Stimulated activated CD4-positive, alpha-beta T cell treated with anti-CD3 and anti-CD28 coated beads, Interleukin-12 subunit alpha, Interleukin-12 subunit beta, amount 100 ng/mL, for 4 hours (primary cell): ENCODE data around the gene DTNA.

Source experiments
- DNase-seq: peaks from one replicate; pipeline ENCODE4 v3.0.0-alpha.2; 2020

Gene DTNA

GRCh38 chr18:34809451-34810072 is 99.5 kb downstream of the DTNA start:
- no peak for DNase-seq

GRCh38 chr18:34816183-34816582 is 106.1 kb downstream of the DTNA start:
- DNase-seq, result no peak

GRCh38 chr18:34817636-34818035 is 107.5 kb downstream of the DTNA start:
- no peak for DNase-seq

GRCh38 chr18:34818064-34818463 is 108.0 kb downstream of the DTNA start:
- no peak for DNase-seq

GRCh38 chr18:34820360-34821065 is 110.4 kb downstream of the DTNA start:
- no peak for DNase-seq

GRCh38 chr18:34821669-34822210 is 111.6 kb downstream of the DTNA start:
- DNase-seq, result no peak

- no peak for DNase-seq
Measured at GRCh38 chr18:34828093-34828492, 118.0 kb downstream of the DTNA start.

- no peak for DNase-seq
Measured at GRCh38 chr18:34834897-34835296, 124.8 kb downstream of the DTNA start.

GRCh38 chr18:34835466-34835865 is 125.4 kb downstream of the DTNA start:
- DNase-seq, result no peak

- DNase-seq, result no peak
Measured at GRCh38 chr18:34837769-34838272, 127.7 kb downstream of the DTNA start.

- no peak for DNase-seq
Measured at GRCh38 chr18:34838669-34839068, 128.6 kb downstream of the DTNA start.

- no peak for DNase-seq
Measured at GRCh38 chr18:34840256-34840826, 130.2 kb downstream of the DTNA start.

GRCh38 chr18:34841891-34842290 is 131.8 kb downstream of the DTNA start:
- no peak for DNase-seq

GRCh38 chr18:34844072-34844471 is 134.0 kb downstream of the DTNA start:
- no peak for DNase-seq

- DNase-seq, result no peak
Measured at GRCh38 chr18:34844732-34845459, 134.8 kb downstream of the DTNA start.

GRCh38 chr18:34847408-34847807 is 137.3 kb downstream of the DTNA start:
- no peak for DNase-seq

- DNase-seq, result no peak
Measured at GRCh38 chr18:34848156-34848555, 138.1 kb downstream of the DTNA start.

GRCh38 chr18:34848695-34849094 is 138.6 kb downstream of the DTNA start:
- no peak for DNase-seq

- no peak for DNase-seq
Measured at GRCh38 chr18:34857320-34857719, 147.2 kb downstream of the DTNA start.

- no peak for DNase-seq
Measured at GRCh38 chr18:34858188-34858587, 148.1 kb downstream of the DTNA start.

- no peak for DNase-seq
Measured at GRCh38 chr18:34859496-34859895, 149.4 kb downstream of the DTNA start.

GRCh38 chr18:34862561-34862960 is 152.5 kb downstream of the DTNA start:
- no peak for DNase-seq

- no peak for DNase-seq
Measured at GRCh38 chr18:34863702-34864101, 153.6 kb downstream of the DTNA start.
